GDM1 (cell line): ENCODE results near the gene DRC7.
"Not testable (repeated sequence)": the region's sequence is repeated elsewhere in the genome, so short reads cannot be mapped to it uniquely, and the experiment has no call there.

Experiments used
- DNase-seq: peaks from one replicate; lab custom pipeline; 2025; lab: John Stamatoyannopoulos, UW

The DRC7 gene

DNA sequence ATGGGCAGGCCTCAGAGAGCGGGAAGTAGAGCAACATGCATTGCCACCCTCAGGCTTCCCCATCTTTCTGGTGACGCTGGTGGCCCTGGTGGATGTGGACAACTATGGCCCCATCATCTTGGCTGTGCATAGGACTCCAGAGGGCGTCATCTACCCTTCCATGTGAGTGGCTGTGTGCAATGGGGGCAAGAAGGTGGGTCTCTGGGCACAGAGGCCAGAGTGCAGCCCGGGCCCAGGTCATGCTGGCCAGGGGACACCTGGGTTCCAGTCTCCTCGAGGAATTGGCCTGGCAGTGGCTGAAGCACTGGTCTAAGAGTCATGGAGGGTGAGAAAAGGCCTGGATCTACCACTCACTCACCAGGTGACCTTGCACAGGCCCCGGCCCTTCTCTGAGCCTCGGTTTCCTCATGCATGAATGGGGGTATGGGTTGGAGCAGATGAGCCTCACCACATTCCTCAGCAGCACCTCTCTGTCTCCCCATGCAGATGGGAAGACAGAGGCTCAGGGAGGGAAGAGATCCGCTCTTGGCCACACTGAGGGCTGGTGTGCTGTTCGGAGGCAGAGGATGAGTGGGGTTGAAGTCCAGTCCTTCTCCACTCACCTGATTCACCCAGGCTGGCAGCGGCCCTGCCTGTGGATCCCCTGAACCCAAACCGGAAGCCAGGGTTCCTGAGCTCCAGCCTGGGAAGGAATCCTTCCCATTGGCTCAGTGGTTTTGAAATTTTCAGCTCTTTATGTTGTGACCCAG lies 33.7 kb upstream of the DRC7 start:
- DNase-seq = no peak

DNA sequence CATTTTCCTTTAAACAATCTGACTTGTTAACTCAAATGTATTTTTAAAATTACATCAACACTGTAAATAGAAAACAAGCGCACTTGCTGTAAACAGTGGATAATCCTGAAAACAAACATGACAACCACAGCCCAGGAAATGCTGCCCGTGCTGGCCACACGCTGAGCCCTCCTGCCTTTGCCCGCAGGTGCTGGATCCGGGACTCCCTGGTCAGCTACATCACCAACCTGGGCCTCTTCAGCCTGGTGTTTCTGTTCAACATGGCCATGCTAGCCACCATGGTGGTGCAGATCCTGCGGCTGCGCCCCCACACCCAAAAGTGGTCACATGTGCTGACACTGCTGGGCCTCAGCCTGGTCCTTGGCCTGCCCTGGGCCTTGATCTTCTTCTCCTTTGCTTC lies 33.1 kb upstream of the DRC7 start:
- DNase-seq = no peak

DNA sequence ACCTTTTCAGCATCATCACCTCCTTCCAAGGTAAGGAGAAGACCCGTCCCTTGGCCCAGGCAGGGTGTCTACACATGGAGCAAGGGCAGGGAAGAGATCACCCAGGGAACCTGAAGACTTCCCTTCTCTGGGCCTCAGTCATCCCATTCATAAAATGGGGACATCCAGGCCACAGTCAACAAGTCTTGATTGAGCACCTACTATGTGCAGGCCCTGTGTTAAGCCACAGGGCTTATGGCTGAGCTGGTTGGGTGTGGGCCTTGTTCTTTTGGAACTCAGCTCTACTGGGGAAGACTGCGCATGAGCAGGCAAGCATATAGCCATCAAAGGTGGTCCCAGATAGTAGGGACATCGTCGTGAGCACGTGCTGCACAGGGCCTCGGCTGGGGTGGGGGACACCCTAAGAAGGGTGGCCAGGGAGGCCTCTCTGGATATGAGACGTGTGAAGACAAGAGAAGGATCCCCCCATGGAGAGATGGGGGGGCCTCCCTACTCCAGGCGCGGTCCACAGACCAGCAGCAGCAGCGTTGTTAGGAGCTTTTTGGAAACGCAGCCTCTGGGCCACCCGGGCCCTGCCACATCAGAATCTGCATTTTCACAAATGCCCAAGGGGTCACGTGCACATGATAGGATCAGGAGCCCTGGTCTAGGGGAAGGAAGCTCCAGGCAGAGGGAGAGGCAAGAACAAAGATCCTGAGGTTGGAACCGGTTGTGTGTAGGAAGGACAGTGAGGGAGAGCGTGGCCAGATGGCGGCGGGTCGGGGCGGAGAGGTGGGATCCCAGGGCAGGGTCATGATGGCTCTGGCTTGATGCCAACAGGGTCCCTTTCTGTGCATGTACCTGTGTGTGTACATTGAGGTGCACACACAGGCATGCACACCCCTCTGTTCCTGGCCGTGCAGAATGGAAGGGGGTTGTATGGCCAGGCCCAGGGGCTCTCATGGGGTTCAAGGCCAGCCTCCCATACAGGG lies 32.4 kb upstream of the DRC7 start:
- DNase-seq = no peak

DNA sequence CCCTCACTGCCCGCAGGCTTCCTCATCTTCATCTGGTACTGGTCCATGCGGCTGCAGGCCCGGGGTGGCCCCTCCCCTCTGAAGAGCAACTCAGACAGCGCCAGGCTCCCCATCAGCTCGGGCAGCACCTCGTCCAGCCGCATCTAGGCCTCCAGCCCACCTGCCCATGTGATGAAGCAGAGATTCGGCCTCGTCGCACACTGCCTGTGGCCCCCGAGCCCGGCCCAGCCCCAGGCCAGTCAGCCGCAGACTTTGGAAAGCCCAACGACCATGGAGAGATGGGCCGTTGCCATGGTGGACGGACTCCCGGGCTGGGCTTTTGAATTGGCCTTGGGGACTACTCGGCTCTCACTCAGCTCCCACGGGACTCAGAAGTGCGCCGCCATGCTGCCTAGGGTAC lies 31.2 kb upstream of the DRC7 start:
- DNase-seq = no peak

DNA sequence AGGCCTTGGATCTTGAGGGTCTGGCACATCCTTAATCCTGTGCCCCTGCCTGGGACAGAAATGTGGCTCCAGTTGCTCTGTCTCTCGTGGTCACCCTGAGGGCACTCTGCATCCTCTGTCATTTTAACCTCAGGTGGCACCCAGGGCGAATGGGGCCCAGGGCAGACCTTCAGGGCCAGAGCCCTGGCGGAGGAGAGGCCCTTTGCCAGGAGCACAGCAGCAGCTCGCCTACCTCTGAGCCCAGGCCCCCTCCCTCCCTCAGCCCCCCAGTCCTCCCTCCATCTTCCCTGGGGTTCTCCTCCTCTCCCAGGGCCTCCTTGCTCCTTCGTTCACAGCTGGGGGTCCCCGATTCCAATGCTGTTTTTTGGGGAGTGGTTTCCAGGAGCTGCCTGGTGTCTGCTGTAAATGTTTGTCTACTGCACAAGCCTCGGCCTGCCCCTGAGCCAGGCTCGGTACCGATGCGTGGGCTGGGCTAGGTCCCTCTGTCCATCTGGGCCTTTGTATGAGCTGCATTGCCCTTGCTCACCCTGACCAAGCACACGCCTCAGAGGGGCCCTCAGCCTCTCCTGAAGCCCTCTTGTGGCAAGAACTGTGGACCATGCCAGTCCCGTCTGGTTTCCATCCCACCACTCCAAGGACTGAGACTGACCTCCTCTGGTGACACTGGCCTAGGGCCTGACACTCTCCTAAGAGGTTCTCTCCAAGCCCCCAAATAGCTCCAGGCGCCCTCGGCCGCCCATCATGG lies 30.5 kb upstream of the DRC7 start:
- DNase-seq = no peak

DNA sequence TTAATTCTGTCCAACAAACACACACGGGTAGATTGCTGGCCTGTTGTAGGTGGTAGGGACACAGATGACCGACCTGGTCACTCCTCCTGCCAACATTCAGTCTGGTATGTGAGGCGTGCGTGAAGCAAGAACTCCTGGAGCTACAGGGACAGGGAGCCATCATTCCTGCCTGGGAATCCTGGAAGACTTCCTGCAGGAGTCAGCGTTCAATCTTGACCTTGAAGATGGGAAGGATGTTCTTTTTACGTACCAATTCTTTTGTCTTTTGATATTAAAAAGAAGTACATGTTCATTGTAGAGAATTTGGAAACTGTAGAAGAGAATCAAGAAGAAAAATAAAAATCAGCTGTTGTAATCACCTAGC lies 30.0 kb upstream of the DRC7 start:
- DNase-seq = no peak

DNA sequence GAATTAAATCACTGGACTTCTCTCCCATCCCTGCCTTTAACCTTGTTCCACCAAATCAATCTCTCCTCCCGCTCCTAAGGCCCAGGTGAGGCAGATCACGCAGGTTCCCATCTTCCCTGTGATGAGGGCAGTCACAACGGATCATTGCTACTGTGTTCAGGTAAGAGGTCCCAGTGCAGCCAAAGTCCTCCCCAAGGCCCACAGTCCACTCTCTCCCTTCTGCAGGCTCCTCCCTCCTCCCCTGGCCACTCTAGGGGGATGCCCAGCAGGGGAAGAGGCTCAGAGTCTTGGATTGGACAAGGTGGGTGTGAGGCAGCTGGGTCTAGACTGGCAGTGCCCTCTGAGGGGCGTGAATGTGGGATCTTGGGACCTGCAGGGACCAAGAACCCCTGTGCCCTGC lies 29.1 kb upstream of the DRC7 start:
- DNase-seq = no peak

DNA sequence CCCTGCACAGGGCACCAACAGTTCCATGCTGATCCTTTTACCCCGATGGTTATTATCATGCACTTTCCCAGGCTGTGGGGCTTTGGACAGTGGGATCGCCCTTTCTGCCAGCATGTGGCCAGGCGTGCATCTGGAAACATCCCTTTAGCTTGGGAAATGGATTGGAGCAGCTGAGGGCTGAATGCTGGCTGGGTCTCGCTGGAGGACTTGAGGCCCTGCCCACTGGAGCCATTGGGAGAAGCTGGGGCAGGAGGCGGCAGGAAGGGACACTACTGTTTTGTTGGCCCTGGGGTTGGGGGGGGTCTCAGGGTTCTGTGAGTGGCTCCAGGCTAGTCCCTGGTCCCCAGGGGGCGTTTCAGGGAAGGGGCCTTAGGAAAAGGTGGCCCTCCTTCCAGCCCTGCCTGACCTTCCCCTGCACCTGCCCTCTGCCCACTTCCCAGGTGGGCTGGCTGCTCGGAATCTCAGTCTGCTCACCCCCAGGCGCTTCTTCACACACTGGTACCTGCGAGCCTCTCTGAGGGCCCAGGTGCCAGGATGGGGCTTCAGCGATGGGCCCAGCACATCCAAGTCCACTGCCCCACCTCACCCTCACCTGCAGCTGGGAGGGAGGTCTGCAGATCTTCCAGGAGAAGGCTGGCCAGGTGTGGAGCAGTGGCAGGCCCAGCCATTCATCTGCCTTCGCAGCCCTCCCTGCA lies 28.1 kb upstream of the DRC7 start:
- DNase-seq = no peak

DNA sequence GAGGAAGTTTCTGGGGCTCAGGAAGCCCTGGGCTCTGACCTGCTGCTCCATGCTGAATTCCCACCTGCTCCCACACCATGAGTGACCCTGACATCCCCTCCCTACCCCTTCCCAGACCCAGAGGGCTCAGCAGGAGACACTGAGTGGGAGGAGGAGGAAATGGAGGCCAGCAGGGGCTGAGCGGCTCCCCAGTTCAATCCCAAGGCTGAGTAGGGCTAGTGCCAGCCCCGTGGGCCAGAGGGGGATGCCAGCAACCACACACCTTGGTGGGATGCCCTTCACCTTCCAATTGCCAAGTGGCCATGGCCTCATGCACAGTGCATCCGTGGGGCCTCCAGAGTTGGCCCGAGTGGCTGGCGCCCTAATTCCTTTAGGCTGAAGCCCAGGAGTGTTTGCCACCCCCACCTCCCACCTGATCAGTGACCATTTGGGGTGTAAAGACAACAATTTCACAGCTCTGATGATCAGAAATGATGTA lies 27.5 kb upstream of the DRC7 start:
- no peak for DNase-seq

DNA sequence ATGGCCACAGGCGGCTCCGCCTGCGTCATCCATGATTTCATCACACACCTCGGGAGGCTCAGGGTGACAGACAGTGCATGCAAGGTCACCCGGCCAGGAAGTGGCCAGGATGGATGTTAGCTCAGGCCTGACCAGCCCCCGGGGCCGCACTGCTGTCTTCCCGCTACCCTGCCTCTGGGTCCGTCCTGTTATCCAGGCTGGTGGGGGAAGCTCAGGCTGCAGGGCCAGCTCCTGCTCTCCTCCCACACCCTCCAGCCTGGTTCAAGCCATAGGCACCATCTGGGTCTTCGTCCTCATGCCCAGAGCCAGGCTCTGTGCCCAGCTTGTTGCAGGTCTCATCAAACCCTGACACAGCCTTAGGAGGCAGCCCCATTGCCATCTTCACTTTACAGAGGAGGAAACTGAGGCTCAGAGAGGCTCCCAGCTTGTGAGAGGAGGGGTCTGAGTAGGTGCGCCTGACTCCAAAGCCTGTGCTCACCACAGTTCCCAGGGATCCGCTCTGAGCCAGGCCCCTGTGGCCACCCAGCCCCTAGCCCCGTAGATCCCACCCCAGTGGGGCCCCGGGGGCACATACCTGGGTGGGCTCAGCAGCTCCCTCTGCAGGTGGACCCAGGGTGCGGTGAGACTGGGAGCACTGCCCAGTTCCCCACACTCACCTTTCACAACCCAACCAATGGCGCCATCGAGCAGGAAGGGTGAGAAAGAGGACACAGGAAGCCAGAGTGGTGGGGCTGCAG lies 26.9 kb upstream of the DRC7 start:
- DNase-seq = no peak

DNA sequence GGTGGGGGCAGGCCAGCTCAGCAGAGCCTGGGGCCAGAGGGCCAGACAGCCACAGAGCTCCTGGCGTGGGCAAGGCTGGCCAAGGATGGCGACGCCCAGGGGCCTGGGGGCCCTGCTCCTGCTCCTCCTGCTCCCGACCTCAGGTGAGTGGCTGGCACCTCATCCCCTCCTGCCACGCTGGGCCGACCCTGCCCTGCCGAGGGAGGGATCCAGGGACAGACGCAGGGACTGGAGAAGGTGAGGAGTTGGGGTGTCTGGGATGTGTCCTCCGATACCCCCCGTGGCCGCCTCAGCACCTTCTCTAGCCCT lies 26.4 kb upstream of the DRC7 start, which contains the start of gene ADGRG3:
Gene ADGRG3 (plus strand): TSS at position 44 of the 309 bp plus-strand sequence. CDS start 42 bp downstream, at position 86.
- no peak for DNase-seq

DNA sequence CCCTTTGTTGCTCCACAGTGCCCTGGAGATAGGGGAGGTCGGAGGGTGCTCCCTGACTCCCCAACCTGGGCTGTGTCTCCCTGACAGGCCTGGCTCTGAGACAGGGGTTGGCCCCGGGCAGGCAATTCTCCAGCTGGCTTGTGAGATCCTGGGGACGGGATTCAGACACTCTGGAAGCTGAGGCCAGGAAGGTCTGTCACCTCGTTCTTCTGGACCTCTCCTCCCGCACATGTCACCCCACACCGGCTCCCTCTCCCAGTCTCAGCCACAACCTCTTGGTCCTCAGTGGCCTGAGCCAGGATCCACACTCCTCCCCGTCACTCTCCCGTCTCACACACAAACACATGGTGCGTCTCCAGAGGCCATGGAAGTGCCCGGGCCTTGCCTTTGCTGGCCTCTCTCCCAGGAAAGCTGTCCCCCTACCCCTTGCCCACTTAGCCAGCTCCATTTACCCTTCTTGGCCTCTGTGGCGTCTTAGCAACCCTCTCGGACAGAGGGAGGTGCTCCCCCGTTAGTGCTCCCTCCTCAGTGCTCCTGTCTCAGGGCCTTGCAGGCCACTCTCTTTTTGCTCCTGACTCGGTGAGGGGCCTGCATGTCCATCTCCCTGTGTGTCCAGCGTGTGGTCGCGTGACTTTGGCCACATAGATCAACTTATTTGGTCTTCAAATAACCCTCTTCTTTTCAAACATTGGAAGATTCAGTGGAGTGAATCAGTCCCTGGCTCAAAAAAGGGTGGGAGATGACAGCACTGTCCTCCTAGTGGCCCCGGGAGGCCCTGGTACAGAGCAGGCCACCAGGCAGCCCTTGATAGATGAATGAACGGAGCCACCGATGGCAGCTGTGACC lies 25.8 kb upstream of the DRC7 start:
- no peak for DNase-seq

DNA sequence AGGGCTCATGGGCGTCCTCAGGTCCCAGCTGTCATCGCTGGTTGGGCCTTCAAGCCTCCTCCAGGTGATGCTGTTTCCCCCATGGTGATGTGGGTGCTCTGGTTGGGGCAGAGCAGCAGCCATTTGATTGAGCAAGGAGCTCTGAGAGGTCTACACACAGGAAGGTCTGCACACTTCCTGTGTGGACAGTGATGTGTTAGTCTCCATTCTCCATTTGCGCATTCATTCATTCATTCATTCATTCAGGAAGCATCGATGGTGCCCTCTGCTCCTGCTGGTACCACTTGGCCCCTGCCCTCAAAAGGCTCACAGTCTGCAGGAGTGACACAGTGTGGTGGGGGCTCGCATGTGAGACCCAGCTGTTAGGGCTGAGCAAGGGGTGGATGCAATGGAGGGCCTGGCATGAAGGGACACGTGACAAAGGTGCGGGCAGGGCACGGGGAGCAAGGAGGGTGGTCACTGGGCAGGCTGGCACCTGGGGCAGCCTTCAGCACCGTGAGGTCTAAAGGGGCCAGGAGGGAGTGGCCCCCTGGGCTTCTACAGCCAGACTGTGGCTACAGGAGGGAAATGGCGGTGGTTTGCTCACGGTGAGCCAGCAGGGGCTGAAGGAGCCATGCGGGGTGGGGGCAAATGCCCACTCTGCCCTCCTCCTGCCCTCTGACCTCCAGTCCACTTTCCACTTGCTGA lies 25.0 kb upstream of the DRC7 start:
- DNase-seq = no peak

DNA sequence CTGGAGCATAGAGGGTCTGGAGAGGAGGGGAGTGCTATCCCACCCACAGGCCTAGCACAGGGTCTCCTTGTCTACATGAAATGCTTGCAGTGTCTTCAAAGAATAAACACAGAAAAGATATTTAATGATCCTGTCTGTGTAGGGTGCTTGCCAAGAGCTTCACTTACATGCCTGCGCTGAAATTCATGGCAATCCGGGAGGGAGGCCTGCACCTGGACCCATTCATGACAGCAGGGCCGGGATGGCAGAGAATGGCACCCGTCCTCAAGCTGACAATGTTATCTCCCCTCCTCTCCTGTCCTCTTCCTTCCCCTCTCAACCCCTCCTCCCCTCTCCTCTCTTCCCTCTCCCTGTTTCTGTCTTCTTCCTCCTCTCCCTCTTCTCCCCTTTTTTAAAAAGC lies 24.4 kb upstream of the DRC7 start:
- no peak for DNase-seq

DNA sequence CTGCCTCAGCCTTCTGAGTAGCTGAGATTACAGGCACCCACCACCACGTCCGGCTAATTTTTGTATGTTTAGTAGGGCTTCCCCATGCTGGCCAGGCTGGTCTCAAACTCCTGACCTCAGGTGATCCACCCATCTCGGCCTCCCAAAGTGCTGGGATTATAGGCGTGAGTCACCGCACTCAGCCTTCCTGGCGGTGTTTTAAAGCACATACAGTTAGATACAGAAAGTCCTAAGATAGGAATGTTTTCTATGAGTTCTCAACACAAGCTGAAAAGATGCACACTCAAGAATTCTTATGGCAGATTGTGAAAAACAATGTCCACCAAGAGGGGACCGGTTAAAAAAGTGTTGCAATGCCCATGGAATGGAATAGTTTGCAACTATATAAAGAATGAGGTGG lies 23.2 kb upstream of the DRC7 start:
- not testable (repeated sequence) for DNase-seq

DNA sequence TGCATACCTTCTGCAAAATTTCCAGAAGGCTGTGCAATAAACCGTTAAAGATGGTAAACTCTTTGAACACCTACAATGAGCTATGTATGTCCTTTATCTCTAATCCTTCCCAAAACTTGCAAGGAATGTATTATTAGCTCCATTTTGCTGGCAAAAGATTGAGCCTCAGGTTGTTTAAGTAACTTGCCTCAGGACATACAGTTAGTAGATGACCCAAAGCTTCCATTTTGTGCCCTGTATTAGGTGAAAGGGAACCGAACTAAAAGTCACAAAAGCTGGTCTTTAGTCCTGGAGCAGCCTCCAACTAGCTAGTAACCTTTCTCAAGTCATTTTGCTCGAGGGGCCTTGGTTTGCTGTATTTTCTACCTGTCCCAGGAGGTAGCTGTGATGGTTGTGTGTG lies 22.2 kb upstream of the DRC7 start:
- DNase-seq = no peak

DNA sequence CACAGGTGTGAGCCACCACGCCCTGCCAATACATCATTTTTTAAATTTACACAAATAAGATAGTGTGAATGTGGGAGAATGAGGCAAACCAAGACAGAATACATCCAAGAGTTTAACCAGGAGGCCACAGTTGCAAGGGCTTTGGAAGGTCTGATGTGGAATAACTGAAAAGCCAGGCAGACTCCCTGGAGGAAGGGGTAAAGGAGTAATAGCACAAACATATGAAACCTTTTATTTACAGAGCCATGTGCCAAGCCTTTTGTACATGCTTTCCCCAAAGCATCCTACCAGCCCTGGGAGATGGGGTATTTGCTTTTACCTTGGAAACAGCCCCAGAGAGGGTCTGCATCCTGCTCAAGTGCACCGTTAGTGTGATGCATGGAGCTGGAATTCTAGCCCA lies 21.8 kb upstream of the DRC7 start:
- no peak for DNase-seq

DNA sequence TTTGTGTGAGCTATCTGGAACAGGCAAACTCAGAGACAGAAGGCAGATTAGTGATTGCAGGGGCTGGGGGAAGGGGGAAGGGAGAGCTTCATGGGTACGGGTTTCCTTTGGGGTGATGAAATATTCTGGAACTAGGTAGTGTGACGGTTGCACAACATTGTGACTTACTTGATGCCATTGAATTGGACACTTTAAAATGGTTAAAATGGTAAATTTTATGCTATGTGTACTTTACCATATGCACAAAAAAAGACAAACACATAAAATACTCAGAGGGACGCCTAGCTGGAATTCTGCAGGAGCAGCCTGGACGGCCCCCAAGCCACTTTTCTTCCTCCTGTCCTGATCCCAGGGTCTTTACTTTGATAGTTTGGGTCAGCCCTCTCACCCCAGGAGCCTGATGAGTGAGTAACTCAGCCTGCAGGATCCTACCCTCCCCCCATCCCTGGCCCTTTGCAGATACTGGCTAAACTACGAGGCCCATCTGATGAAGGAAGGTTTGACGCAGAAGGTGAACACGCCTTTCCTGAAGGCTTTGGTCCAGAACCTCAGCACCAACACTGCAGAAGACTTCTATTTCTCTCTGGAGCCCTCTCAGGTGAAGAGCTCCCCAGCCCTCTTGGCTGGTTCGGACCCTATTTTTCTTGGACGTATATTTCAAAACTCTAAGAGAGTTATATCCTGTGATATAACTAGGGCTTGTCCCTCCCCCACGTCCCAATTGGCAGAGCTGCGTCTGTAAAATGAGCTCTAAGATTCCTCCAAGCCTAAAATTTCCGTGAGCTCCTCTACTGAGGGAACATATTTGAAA lies 18.7 kb upstream of the DRC7 start:
- no peak for DNase-seq

DNA sequence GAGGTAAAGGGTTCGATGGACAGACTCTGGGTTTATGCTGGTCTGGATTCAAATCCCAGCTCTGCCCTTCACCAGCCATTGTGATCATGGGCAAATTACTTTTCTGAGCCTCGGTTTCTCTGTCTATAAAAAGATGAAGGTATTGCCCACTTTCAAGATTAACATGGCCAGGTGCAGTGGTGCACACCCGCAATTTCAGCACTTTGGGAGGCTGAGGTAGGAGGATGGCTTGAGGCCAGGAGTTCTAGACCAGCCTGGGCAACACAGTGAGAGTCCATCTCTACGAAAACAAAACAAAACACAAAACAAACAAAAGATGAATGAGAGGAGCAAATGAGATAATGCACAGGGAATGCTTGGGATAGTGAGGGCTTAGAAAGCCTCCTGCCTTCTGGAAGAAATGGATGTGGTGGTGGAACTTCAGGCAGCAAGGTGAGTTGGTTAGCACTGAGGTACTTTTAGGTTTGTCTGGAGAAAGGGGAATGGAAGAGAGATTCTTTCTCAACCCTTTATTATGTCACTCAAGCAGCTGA lies 18.0 kb upstream of the DRC7 start:
- no peak for DNase-seq
